ENCODE data around the gene FOXO1. TPM values are rescaled to one million over a fixed set of nuclear protein-coding genes. Genes with fewer than 3 reads are reported as not detected.

Gene FOXO1
- total and polyA plus RNA-seq, 2 of the 13 experiments (the other 11 are each of a cell fraction or from before 2014, with no cell fraction given) = 8.1 to 13.1 TPM

- no peaks in the 10 kb centered on the region; a peak in 1 of 5 replicates for H3K36me3 ChIP-seq (replicated peaks in 1 of 2; ENCODE audit: control insufficient read depth in 1 of 2, insufficient read depth in 2 of 2, low read length in 2 of 2)
- intact Hi-C loops (cut with micrococcal nuclease; ENCODE audit: unreplicated experiment) (no loop called here), in situ Hi-C loops (cut with HindIII; ENCODE audit: extremely low pct_ligation_motif_present, low pct_unique_long_range_greater_than_20kb) (loop anchor here (10.0 kb wide), 1 partner anchor 240 kb away; the partner anchor contains the start of gene MRPS31)
- H3K9ac ChIP-seq (ENCODE audit: insufficient read depth, low read depth, low read length) = no peak overlapping the region
- no peaks in the 10 kb centered on the region for H4K20me1 ChIP-seq (ENCODE audit: insufficient read depth, low read length)
- ATAC-seq = peak; percentile 49
- H3K79me2 ChIP-seq (ENCODE audit: insufficient read depth, low read length) = peaks cover 7% of the 10 kb centered on the region
- no peak overlapping the region for H3K4me2 ChIP-seq (ENCODE audit: low read depth, low read length)
- DNase-seq (ENCODE audit: low spot score) = peak; percentile 82
- H3K27ac ChIP-seq (ENCODE audit: extremely low read length, insufficient read depth, low read length) = no peak overlapping the region
- peak; percentile 30 for FAIRE-seq
- 34% methylated on average over 4 of the region's 4 CpGs for WGBS (ENCODE audit: low lambda C conversion rate)
- no peaks in the 10 kb centered on the region for H3K27me3 ChIP-seq (ENCODE audit: control insufficient read depth in 1 of 2, insufficient read depth in 2 of 2, low read length in 2 of 2)
- no TSS peak for BruUV-seq (replicated peaks)
- H3K4me3 ChIP-seq (replicated peaks in 1 of 3; ENCODE audit: insufficient read depth in 1 of 3, low read depth in 2 of 3, low read length in 3 of 3) = no peak overlapping the region
- no peak overlapping the region for H2AFZ ChIP-seq (ENCODE audit: low read length)
- no peaks in the 10 kb centered on the region for H3K9me3 ChIP-seq (ENCODE audit: low read length)
- ChIA-PET POLR2A (interaction anchor here (0.8 to 3.5 kb wide), 2 partner anchors 30 to 198 kb away, joined by 3 to 17 read pairs; no protein-coding TSS in a partner anchor), CTCF (ENCODE audit: low intra/inter-chr PET ratio, low total read pairs) (no interaction called here)
- H3K4me1 ChIP-seq (ENCODE audit: insufficient read depth, low read length) = peaks cover 58% of the 10 kb centered on the region
- no peak for TF ChIP-seq ZNF224 (CRISPR knock-in tag; IDR thresholded peaks at IDR 0.05)
- TF ChIP-seq ZNF639 (CRISPR knock-in tag; conservative IDR thresholded peaks at IDR 0.05) = no peak
- no peak for TF ChIP-seq ZNF7 (CRISPR knock-in tag; IDR thresholded peaks at IDR 0.05)
- no peak for TF ChIP-seq GTF2F1 (IDR thresholded peaks at IDR 0.05; ENCODE audit: low read length)
- no peak for TF ChIP-seq GABPA (IDR thresholded peaks at IDR 0.05; ENCODE audit: low read depth, low read length)
- TF ChIP-seq GABPA (CRISPR knock-in tag; IDR thresholded peaks at IDR 0.05; ENCODE audit: low read depth) = no peak
- TF ChIP-seq ZC3H4 (CRISPR knock-in tag; IDR thresholded peaks at IDR 0.05; ENCODE audit: borderline replicate concordance) = no peak
- TF ChIP-seq ZSCAN25 (CRISPR knock-in tag; IDR thresholded peaks at IDR 0.05) = no peak
- TF ChIP-seq ZNF225 (CRISPR knock-in tag; IDR thresholded peaks at IDR 0.05) = no peak
- TF ChIP-seq SUZ12 (IDR thresholded peaks at IDR 0.05; ENCODE audit: low read depth, low read length) = no peak
- TF ChIP-seq XBP1 (CRISPR knock-in tag; IDR thresholded peaks at IDR 0.05) = no peak
- TF ChIP-seq AGO1 (IDR thresholded peaks at IDR 0.05; ENCODE audit: low read depth, low read length, poor library complexity, severe bottlenecking) = no peak
- TF ChIP-seq THAP9 (CRISPR knock-in tag; IDR thresholded peaks at IDR 0.05; ENCODE audit: borderline replicate concordance) = no peak
- no peak for TF ChIP-seq ZNF546 (CRISPR knock-in tag; conservative IDR thresholded peaks at IDR 0.05)
- TF ChIP-seq CSRNP2 (CRISPR knock-in tag; conservative IDR thresholded peaks at IDR 0.05; ENCODE audit: low read depth) = no peak
- TF ChIP-seq DRAP1 (CRISPR knock-in tag; IDR thresholded peaks at IDR 0.05) = no peak
- TF ChIP-seq ZBTB26 (CRISPR knock-in tag; IDR thresholded peaks at IDR 0.05; ENCODE audit: borderline replicate concordance) = 0 out of 2 replicates have a peak, but pooled peaks have one; percentile 51
These were observed 132.0 kb downstream of the FOXO1 start for GRCh38 chr13:40534456-40534855.
